Cerebellar nuclear complex (tissue), 1 donor: Measurements from ENCODE around the gene TRIM47.
A peak's percentile ranks its signal among the peaks of the same experiment; 100 is the strongest.

ENCODE experiments used
- DNase-seq, 2 experiments: peaks; one replicate each; lab custom pipeline; 2025; lab: John Stamatoyannopoulos, UW

Gene TRIM47

DNA sequence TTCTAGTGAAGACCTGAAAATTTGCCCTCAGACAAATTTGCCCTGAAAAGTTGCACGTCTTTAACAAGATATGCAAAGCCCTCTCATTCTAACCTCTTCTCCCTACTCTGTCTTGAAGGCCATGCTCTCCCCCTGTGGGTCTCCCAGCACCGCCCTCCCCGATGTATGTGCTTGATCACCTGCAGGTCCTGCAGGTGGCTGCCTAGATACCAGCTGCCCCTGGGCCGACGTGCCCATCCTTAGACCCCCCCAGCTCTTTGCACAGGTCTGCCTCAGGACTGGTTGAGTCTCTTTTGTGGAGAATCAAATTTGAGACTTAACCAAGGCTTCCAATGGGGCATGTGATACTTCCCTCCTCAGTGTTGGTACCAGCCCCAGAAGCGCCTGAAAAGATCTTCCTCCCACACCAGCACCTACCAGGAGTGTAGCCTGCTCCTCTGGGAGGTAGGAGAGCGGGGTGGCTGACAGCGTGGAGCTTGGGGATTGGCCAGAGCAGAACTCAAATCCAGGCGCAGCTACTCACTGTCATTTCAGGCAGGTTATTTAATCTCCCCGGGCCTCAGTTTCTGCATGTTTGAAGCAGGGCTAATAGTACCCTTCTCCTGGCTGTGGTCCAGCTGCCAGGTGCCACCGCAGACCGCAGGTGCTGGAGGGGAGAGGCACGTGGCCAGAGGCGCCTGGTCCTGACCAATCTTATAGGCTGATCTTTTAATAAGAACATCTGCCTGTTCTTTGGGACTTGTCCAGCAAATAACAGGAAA is 30.9 kb upstream of the TRIM47 start:
- no peak for DNase-seq

DNA sequence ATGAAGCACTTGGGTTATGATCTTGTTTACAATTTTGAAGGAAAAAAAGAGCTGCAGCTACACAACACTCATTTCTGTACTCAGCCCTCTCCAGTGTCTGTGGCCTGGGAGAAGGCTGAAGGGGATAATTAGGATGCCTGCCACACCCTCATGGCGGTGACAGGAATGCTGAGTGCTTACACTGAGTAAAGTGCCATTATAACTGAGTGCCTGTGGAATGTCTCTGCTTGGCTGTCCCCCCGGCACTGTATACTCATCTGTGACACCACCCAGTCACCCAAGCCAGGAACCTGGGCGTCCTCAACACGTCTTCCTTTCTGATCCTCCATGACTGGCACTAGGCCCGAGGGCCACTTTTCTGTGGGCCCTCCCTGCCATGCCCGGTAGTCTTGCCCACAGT is 29.8 kb upstream of the TRIM47 start:
- no peak for DNase-seq

GRCh38 chr17:75906143-75906884 is 27.9 kb upstream of the TRIM47 start:
- DNase-seq = no peak

DNA sequence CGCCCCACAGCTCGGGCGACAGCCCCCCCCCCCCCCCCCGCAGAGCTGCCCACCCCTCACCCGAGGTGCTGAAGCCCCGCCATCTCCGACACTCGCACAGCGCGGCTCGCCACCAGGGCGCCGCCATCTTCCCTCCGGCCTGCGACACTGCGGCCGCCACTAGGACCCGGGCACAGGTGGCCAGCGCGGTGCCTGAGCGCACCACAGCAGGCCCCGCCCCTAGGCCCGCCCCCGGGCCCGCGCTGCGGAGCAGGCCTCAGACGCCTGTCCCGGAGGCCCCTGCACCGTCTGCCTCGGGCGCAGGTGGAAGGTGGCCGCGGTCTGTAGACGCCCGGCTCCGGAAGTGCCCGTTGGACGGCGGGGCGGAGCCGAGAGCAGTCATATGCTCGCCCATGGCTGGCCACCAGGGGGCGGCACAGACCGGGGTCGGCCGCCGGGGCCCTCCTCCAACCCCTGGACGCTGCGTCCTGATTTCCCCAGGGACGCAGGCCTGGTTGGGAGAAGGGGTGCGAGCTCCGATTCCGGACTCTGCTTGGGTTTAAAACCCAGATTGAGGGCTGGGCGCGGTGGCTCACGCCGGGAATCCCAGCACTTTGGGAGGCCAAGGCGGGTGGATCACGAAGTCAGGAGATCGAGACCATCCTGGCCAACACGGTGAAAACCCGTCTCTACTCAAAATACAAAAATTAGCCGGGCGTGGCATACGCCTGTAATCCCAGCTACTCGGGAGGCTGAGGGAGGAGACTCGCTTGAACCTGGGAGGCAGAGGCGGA is 26.6 kb upstream of the TRIM47 start, which contains the start of gene MRPL38:
Gene MRPL38, minus strand, starts transcription at position 136 of the 773 bp plus-strand sequence. Its CDS starts 9 bp downstream, at position 127.
- peak; percentile 49 to 80 for DNase-seq

DNA sequence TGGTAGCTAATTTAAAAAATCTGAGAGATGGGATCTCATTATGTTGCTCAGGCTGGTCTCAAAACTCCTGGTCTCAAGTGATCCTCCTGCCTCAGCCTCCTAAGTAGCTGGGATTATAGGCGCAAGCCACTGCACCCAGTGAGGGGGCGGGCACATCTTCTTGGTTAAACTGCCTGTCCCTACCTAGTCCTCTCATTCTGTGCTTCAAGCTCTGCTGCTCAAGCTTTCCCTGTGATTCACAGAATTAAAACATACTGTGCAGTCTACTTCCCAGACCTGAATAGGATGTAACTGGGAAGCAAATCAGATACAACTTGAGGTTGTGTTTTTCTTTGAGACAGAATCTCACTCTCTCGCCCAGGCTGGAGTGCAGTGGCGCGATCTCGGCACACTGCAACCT is 24.0 kb upstream of the TRIM47 start:
- no peak for DNase-seq

DNA sequence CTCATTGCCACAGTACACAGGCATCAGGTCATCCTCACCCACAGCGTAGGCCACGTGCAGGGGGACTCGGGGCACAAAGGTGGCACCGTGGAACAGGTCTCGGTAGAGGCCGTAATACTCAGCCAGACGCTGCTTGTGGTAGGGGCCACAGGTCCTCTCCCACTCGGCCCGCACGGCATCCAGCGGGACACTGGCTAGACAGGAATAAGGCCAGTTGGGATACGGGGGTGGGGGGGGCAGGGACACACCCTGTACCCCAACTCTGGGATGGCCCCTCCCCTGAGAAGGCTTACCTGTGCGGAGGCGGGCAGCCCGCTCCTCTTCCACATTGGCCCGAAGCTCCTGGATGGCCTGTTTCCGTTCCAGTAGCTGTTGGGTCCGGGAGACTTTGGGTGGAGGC is 23.3 kb upstream of the TRIM47 start:
- DNase-seq = no peak

DNA sequence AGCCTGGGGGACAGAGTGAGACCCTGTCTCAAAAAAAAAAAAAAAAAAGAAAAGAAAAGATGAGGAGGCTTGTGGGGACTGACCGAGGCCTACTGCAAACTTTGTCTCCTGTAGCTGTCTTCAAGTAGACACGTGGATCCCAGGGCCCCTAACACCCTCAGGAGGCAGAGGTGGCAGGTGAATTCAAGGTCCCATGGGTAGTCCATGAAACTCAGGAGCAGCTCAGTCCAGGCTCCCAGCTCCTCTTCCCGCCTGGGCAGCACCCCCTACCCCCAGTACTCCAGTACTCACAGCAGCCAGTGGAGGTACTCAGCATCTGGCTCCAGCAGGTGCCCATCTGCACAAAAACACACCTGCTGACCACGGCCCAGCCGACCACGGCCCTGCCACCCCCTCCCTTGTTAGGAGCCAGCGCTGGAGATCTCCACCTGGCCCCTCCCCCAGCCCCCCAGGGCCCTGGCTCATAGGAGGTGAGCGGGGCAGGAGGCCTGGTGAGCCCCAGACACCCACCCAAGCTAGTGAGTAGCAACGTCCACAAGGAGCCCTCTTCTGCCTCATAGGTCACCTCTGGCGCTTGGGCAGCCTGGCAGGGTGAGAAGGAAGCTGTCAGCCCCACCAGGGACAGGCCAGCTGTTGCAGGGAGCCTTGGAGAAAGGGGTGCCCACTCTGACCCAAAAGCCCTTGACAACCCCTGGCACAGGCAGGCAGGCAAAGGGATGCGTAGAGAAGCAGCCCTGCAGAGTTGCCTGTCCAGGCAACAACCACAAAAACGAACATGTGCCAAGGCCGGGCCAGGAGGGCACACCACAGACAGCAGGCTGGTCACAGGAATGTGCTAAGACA is 22.5 kb upstream of the TRIM47 start:
- DNase-seq = no peak

GRCh38 chr17:75899767-75900468 is 21.5 kb upstream of the TRIM47 start:
- DNase-seq = no peak

GRCh38 chr17:75899353-75899752 is 21.0 kb upstream of the TRIM47 start:
- DNase-seq = no peak

GRCh38 chr17:75898791-75899190 is 20.4 kb upstream of the TRIM47 start:
- no peak for DNase-seq

DNA sequence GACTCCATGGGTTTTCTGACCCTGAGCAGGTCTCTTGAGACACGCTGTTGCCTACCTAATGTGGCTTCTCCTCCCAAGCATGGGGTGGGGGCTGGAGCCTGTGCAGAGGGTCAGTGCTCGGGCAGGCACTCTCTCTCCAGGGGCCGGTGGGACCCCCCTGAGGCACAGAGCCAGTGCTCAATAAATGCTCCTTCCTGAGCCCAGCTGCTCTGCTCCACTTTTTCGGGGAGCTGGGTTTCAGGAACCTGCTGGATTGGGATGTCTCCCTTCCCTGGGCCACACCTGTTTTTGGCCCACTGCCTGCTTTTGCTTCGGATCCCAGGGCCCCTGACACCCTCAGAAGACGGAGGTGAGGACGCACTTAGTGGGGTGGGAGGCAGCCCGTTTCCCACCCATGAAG is 19.7 kb upstream of the TRIM47 start:
- no peak for DNase-seq

DNA sequence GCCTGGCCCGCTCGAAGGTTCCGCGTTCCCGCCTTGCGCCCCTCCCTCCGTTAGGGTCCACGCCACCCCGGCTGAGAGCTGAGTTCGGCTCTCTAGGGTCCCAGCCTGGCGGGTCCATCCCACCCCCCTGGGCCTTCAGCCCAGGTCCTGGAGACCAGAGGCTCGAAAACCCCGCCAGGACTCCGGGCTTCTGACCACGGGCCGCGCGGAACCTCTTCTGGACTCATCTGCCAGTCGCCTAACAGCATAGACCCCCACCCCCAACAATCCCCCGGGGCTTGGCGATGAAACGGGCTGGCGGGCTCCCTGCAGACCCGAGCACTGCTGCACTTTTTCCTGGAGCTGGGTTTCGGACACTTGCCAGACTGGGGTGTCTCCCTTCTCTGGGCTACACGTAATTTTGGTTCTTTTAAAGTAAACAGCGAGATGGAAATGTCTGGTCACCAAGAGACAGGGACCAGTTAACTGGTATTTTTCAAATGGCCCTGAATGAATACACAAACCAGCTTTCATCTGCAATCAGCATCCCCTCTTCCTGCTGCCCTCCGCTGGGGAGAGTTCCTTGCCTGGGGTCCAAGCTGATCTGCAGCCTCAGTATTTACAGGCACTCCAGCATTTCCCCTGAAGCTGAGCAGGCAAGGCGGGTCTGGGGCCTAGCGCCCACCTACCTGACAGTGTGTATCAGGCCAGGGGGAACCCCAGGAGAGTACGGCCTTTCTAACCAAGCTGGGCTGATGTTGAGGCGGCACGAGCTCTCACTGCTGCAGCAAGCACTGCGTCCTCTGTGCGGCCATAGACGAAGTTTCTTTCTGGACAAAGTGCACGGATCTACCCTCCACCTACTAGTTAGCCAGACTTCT is 19.0 kb upstream of the TRIM47 start:
- DNase-seq = no peak

GRCh38 chr17:75896415-75897159 is 18.2 kb upstream of the TRIM47 start, which contains the start of gene TRIM65:
Gene TRIM65, minus strand, starts transcription at chr17:75896951. Its CDS starts 14 bp downstream, at chr17:75896937.
- peak in 1 of 2 experiments; percentile 19 for DNase-seq

GRCh38 chr17:75895370-75896155 is 17.2 kb upstream of the TRIM47 start:
- no peak for DNase-seq

DNA sequence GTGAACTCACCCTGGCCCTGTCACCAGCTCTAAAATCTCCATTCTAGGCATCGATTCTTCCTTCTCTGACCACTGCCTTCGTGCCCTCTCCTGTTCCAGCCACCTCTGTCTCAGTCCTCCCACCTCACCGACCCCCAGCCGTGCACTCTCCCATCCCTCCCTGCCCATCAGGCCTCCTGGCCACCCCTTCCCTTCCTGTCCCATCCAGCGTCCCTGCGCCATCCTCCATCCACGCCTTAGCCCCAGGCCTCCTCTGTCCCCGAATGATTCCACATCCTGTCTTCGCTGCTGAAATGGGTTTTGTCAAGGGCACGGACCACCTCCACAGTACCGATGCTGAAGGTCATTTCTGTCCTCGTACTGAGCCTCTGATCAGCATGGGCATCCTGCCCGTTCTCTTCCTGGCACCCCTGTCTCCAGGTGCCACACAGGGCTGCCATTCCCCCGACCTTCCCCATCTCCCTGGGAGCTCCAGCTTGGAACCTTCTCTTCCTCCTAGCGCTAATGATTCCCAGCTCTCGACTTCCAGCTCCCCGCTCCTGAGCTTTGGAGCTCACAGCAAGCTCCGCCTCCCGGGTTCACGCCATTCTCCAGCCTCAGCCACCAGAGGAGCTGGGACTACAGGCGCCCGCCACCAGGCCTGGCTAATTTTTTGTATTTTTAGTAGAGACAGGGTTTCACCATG is 15.8 kb upstream of the TRIM47 start:
- DNase-seq = no peak

GRCh38 chr17:75893305-75894048 is 15.1 kb upstream of the TRIM47 start:
- DNase-seq = no peak
